Fibroblast of lung (primary cell): Measurements from ENCODE around the gene FAM135A.

Experiments
- CTCF ChIP-seq, 2 donors: IDR thresholded peaks in 1 of 2; conservative IDR thresholded peaks in 1 of 2; 1 replicate in 1 of 2; 2 replicates in 1 of 2; pipeline ENCODE4 v1.5.1; 2011 to 2012; ENCODE audit warnings: low read length in 2 of 2, control low read depth in 1 of 2, inconsistent platforms in 1 of 2, low read depth in 1 of 2, mild to moderate bottlenecking in 1 of 2
- EZH2 ChIP-seq: IDR thresholded peaks from 2 replicates; pipeline ENCODE4 v1.5.1; 2012; ENCODE audit warnings: low read length, control low read depth, mild to moderate bottlenecking; ENCODE audit errors: missing control alignments

DNA sequence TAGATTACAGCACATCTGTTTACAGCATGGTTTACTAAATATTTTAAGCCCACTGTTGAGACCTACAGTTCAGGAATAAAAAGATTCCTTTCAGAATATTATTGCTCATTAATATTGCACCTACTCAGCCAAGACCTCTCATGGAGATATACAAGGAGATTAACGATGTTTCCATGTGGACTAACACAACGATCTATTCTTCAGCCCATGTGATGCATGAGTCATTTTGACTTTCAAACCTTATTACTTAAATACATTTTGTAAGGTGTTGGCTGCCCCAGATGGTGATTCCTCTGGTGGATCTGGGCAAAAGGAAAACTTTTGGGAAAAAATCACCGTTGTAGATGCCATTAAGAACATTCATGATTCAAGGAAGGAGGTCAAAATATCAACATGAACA lies 105.4 kb downstream of the FAM135A start:
- TF ChIP-seq CTCF (conservative IDR thresholded peaks at IDR 0.05 in 1 of 2, IDR thresholded peaks at IDR 0.05 in 1 of 2; ENCODE audit: low read depth in 1 of 2, low read length in 2 of 2), result no peak
- no peak for TF ChIP-seq EZH2
